H9 (cell line): ENCODE results near the gene ZFP92. TPM values are rescaled to one million over a fixed set of nuclear protein-coding genes. Genes with fewer than 3 reads are reported as not detected.

Experiments
- DNase-seq: peaks from one replicate; pipeline ENCODE4 v3.0.0-alpha.2; 2017
- H2AFZ ChIP-seq: one replicate; pipeline ENCODE4 v1.6.1; 2013; ENCODE audit warnings: mild to moderate bottlenecking, low read length, control low read depth, moderate library complexity
- H2AK5ac ChIP-seq: 2 replicates; pipeline ENCODE4 v1.6.1; 2013; ENCODE audit warnings: low read length, control low read depth, mixed read lengths; ENCODE audit not compliant: insufficient read length
- H2BK120ac ChIP-seq: one replicate; pipeline ENCODE4 v1.6.1; 2013; ENCODE audit warnings: low read depth, mild to moderate bottlenecking, low read length, control low read depth, inconsistent platforms; ENCODE audit not compliant: poor library complexity, severe bottlenecking
- H2BK12ac ChIP-seq: 2 replicates; pipeline ENCODE4 v1.6.1; 2013; ENCODE audit warnings: low read length, control low read depth, mixed read lengths, low read depth; ENCODE audit not compliant: insufficient read length
- H2BK15ac ChIP-seq: 2 replicates; pipeline ENCODE4 v1.6.1; 2013; ENCODE audit warnings: low read depth, low read length, control low read depth
- H2BK20ac ChIP-seq: one replicate; pipeline ENCODE4 v1.6.1; 2013; ENCODE audit warnings: low read depth, mild to moderate bottlenecking, low read length, control low read depth, inconsistent platforms; ENCODE audit not compliant: poor library complexity, severe bottlenecking
- H2BK5ac ChIP-seq: 2 replicates; pipeline ENCODE4 v1.6.1; 2013; ENCODE audit warnings: low read length, control low read depth, mixed read lengths; ENCODE audit not compliant: insufficient read length
- H3K14ac ChIP-seq: 2 replicates; pipeline ENCODE4 v1.6.1; 2013; ENCODE audit warnings: low read length, control low read depth; ENCODE audit not compliant: insufficient read depth
- H3K18ac ChIP-seq: 2 replicates; pipeline ENCODE4 v1.6.1; 2013; ENCODE audit warnings: low read depth, mild to moderate bottlenecking, mixed read lengths, low read length, control low read depth; ENCODE audit not compliant: insufficient read length
- H3K23ac ChIP-seq: 2 replicates; pipeline ENCODE4 v1.6.1; 2013; ENCODE audit warnings: low read length, control low read depth, mixed read lengths, low read depth; ENCODE audit not compliant: insufficient read length
- H3K23me2 ChIP-seq: 2 replicates; pipeline ENCODE4 v1.6.1; 2013; ENCODE audit warnings: low read depth, mild to moderate bottlenecking, mixed read lengths, low read length, control low read depth; ENCODE audit not compliant: insufficient read length, poor library complexity, severe bottlenecking
- H3K27ac ChIP-seq: 2 replicates; pipeline ENCODE4 v1.5.1; 2013; ENCODE audit warnings: low read length, control low read depth, mixed read lengths, low read depth; ENCODE audit not compliant: insufficient read length
- H3K27me3 ChIP-seq: 2 replicates; pipeline ENCODE4 v1.6.1; 2013; ENCODE audit warnings: low read length, control low read depth, inconsistent platforms; ENCODE audit not compliant: insufficient read depth
- H3K4ac ChIP-seq: 2 replicates; pipeline ENCODE4 v1.6.1; 2013; ENCODE audit warnings: low read depth, mild to moderate bottlenecking, control low read depth, inconsistent platforms, low read length, moderate library complexity
- H3K4me1 ChIP-seq: 2 replicates; pipeline ENCODE4 v1.6.1; 2013; ENCODE audit warnings: low read length, control low read depth, inconsistent platforms; ENCODE audit not compliant: insufficient read depth
- H3K4me2 ChIP-seq: 2 replicates; pipeline ENCODE4 v1.6.1; 2013; ENCODE audit warnings: low read length, control low read depth, mixed read lengths; ENCODE audit not compliant: insufficient read length, insufficient read depth
- H3K56ac ChIP-seq: 2 replicates; pipeline ENCODE4 v1.6.1; 2013; ENCODE audit warnings: low read depth, mild to moderate bottlenecking, mixed read lengths, low read length, control low read depth; ENCODE audit not compliant: insufficient read length
- H3K79me1 ChIP-seq: 2 replicates; pipeline ENCODE4 v1.6.1; 2013; ENCODE audit warnings: low read depth, mild to moderate bottlenecking, moderate library complexity, low read length, control low read depth, inconsistent platforms; ENCODE audit not compliant: insufficient read depth, poor library complexity, severe bottlenecking
- H3K79me2 ChIP-seq: 2 replicates; pipeline ENCODE4 v1.6.1; 2013; ENCODE audit warnings: low read length, control low read depth, inconsistent platforms; ENCODE audit not compliant: insufficient read depth
- H3K9ac ChIP-seq: 2 replicates; pipeline ENCODE4 v1.6.1; 2013; ENCODE audit warnings: low read length, control low read depth, mixed read lengths; ENCODE audit not compliant: insufficient read length; ENCODE audit errors: extremely low read depth
- H3K9me3 ChIP-seq: one replicate; pipeline ENCODE4 v1.6.1; 2013; ENCODE audit warnings: low read depth, low read length, inconsistent platforms; ENCODE audit not compliant: control insufficient read depth
- H3T11ph ChIP-seq: one replicate; pipeline ENCODE4 v1.6.1; 2013; ENCODE audit warnings: mild to moderate bottlenecking, low read length, control low read depth, inconsistent platforms
- H4K20me1 ChIP-seq: one replicate; pipeline ENCODE4 v1.6.1; 2013; ENCODE audit not compliant: control insufficient read depth, insufficient read length, insufficient read depth
- H4K5ac ChIP-seq: 2 replicates; pipeline ENCODE4 v1.6.1; 2013; ENCODE audit warnings: low read depth, mild to moderate bottlenecking, mixed read lengths, low read length, control low read depth; ENCODE audit not compliant: insufficient read length
- H4K8ac ChIP-seq: replicated peaks from 2 replicates; pipeline ENCODE4 v1.6.1; 2013; ENCODE audit warnings: low read length, control low read depth, mixed read lengths, low read depth; ENCODE audit not compliant: insufficient read length
- H4K91ac ChIP-seq: 2 replicates; pipeline ENCODE4 v1.6.1; 2013; ENCODE audit warnings: low read depth, mild to moderate bottlenecking, moderate library complexity, mixed read lengths, low read length, control low read depth; ENCODE audit not compliant: insufficient read length
- H3K27ac Mint-ChIP-seq, 3 experiments: 2 replicates in 2 of 3; 3 replicates in 1 of 3; pipeline ENCODE4 v1.8.0; 2020 to 2021; ENCODE audit warnings: mixed read lengths in 3 of 3, mild to moderate bottlenecking in 1 of 3, moderate library complexity in 1 of 3
- H3K27me3 Mint-ChIP-seq: 2 replicates; pipeline ENCODE4 v1.8.0; 2021; ENCODE audit warnings: low read depth, mild to moderate bottlenecking, moderate library complexity, mixed read lengths
- H3K36me3 Mint-ChIP-seq, 3 experiments: 2 replicates in 2 of 3; 3 replicates in 1 of 3; pipeline ENCODE4 v1.8.0; 2020 to 2021; ENCODE audit warnings: low read depth in 3 of 3, mixed read lengths in 3 of 3; ENCODE audit not compliant: insufficient read depth in 1 of 3
- H3K4me1 Mint-ChIP-seq, 2 experiments: 2 replicates each; pipeline ENCODE4 v1.8.0; 2020; ENCODE audit warnings: mixed read lengths in 2 of 2
- H3K4me3 Mint-ChIP-seq, 2 experiments: 2 replicates in 1 of 2; 3 replicates in 1 of 2; pipeline ENCODE4 v1.8.0; 2020 to 2021; ENCODE audit warnings: mild to moderate bottlenecking in 2 of 2, mixed read lengths in 2 of 2, moderate library complexity in 1 of 2
- H3K9me3 Mint-ChIP-seq, 2 experiments: 2 replicates in 1 of 2; 3 replicates in 1 of 2; pipeline ENCODE4 v1.8.0; 2020; ENCODE audit warnings: mild to moderate bottlenecking in 2 of 2, mixed read lengths in 2 of 2, moderate library complexity in 1 of 2
- CTCF ChIP-seq: fragments of 200-600 bp; sonication (generic); conservative IDR thresholded peaks from 3 replicates; pipeline ENCODE4 v1.8.0; 2021; ENCODE audit warnings: antibody characterized with exemption, mild to moderate bottlenecking
- WGBS: extraction: QIAGEN DNeasy Blood & Tissue Kit; methylation state at CpG from one replicate; pipeline ENCODE4 v1.1.7; 2013; ENCODE audit warnings: missing lambda C conversion rate, low lambda C conversion rate, mixed read lengths; ENCODE audit not compliant: insufficient read length; ENCODE audit errors: extremely low coverage; 5-methylcytosine and 5-hydroxymethylcytosine counted together
- total RNA-seq: library from RNA; stranded (reverse); gene quantifications from 2 replicates; pipeline ENCODE4 v1.2.1, GENCODE V29; 2021

Gene ZFP92
- total RNA-seq, 1 experiment from 2014 or later, result 0.68 TPM

DNA sequence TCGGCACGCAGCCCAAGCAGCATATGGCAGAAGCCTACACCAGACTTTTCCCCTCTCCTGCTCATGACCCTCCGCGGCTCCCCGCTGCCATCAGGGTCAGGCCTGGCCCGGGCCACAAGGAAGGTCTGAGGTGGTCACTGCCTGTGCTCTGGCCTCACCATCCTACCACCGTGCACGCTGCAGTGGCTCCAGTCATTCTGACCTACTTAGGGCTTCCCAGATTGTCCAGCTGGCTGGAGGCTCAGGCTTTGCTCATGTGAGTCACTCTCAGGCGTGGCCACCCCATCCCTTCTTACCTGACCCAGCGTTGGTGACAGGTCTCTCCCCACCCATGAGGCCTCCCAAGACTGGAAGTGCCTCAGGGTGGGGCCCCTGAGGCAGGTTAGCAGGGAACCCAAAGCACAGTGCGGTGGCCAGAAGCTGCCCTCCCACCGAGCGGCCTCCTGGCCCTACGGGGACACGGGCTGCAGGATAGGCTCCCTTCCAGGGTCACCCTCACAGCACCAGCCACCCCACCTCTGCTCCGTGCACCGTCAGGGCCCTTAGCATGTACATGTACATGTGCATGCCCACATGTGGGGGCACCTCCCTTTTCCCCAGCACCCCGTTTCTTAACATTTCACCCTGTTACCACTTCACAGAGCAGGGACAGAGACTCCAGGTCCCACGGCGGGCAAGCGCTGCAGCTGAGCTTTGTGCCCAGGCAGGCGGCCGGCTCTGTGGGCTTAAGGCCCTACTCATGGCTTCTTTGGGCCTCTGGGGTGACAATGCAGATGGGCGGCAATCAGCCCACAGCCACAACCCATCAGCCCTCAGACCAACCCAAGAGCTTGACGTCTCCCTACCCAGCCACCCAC is 32.4 kb downstream of the ZFP92 start:
- Histone ChIP-seq H3K27me3 (no peaks in the 10 kb centered on the region), H3K23ac (no peak overlapping the region), H2BK15ac (no peak overlapping the region), H3K79me1 (no peaks in the 10 kb centered on the region), H2AFZ (no peak overlapping the region), H4K8ac (no peak overlapping the region), H4K5ac (no peak overlapping the region), H3K4me1 (no peaks in the 10 kb centered on the region), H3K9ac (no peak overlapping the region), H3T11ph (no peak overlapping the region), H3K79me2 (no peaks in the 10 kb centered on the region), H3K27ac (no peak overlapping the region), H3K18ac (no peak overlapping the region), H2BK20ac (no peak overlapping the region), H2AK5ac (no peak overlapping the region), H3K56ac (no peak overlapping the region), H3K4ac (no peak overlapping the region), H2BK12ac (no peak overlapping the region), H4K91ac (no peak overlapping the region), H3K9me3 (peaks cover 6% of the 10 kb centered on the region), H2BK5ac (no peak overlapping the region), H2BK120ac (no peak overlapping the region), H4K20me1 (no peaks in the 10 kb centered on the region), H3K14ac (no peak overlapping the region), H3K4me2 (no peak overlapping the region), H3K23me2 (no peaks in the 10 kb centered on the region)
- H3K9me3 Mint-ChIP-seq, result peaks cover 46 to 63% of the 10 kb centered on the region in 2 experiments
- H3K4me1 Mint-ChIP-seq, result no peaks in the 10 kb centered on the region
- no peak for TF ChIP-seq CTCF
- DNase-seq, result no peak
- peaks cover 0 to 4% (median 3%) of the 10 kb centered on the region in 3 experiments; a peak in 2 of 7 replicates for H3K36me3 Mint-ChIP-seq
- no CpG with 5 or more reads among the region's 25 CpGs for WGBS
- no peak overlapping the region; a peak in 1 of 7 replicates for H3K27ac Mint-ChIP-seq
- peaks cover 4% of the 10 kb centered on the region; the same call in 1 of the 2 replicates for H3K27me3 Mint-ChIP-seq
- H3K4me3 Mint-ChIP-seq, result no peak overlapping the region
